Amygdala (tissue), 56 donors: Measurements from ENCODE around the gene LDLRAD4.
A peak's percentile ranks its signal among the peaks of the same experiment; 100 is the strongest.

ENCODE experiments used
- DNase-seq, 56 donors: peaks; one replicate each; lab custom pipeline; 2025; lab: John Stamatoyannopoulos, UW

LDLRAD4 gene

DNA sequence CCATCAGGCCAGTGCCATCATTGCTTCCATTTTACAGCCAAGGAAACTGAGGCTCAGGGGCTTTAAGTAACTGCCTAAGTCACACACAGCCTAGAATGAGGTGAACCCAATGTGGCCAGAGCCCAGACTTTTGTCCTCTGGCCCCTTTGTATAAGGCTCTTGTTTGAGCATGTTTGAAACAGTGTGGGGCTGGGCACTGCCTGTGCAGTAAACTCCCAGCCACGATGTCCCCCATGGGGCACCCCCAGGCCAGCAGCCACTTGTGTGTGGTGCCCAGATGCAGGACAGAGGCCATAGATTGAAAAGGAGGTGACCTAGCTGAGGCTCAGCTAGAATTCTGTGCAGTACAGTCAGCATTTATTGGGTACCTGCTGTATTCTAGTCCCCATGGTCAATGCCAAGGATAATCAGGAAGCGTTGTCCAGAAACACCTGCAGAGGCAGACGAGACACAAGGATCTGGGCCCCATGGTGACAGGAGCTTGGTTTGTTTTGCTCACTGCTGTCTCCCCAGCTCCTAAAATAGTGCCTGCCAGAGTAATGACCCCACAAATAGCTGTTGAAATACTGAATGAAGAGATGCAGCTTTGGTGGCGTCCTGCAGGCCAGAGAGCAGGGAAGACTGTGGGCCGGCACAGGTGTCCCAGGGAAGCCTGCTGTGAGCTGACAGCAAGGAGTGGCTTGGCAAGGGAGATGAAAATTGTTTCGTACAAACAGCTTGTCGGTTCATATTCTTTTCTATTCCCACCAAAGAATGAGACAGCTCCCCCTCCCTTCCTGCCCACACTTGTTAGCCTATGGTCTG lies 160.7 kb downstream of the LDLRAD4 start:
- DNase-seq, result peak in 1 of 56 donors; percentile 31

DNA sequence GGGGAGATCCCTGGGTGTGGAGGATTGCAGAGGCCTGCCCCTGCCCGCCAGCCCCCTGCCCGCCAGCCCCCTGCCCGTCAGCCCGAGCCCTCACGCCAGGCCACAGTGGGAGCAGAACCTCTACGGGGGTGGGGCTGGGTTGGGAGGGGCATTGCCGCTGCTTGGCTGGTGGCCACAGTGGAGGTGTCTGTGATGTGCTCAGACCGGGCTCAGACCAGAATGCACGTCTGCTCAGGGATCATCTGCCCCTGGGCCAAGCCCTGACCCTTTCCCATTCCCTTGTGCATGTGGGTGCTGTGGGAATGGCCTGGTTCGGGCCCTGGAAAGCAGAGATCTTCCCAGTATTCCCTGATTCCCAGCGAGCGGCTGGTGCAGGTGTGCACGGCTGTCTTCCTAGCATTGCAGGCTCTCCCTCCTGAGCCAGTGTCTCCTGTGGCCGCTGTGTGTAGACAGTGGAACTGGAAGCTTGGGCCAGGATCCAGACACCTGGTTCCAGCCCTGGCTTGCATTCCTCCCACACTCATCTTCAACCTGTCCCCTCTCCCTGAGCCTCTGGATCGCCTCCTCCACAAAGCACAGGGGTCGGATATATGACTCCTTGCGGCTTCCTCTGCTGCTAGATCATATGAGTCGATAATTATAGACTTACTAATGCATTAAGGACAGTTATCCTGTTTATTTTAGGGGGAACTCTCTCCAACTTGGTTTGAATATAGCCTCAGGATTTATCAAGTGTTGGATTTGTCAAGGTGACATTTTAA lies 161.6 kb downstream of the LDLRAD4 start:
- no peak for DNase-seq

DNA sequence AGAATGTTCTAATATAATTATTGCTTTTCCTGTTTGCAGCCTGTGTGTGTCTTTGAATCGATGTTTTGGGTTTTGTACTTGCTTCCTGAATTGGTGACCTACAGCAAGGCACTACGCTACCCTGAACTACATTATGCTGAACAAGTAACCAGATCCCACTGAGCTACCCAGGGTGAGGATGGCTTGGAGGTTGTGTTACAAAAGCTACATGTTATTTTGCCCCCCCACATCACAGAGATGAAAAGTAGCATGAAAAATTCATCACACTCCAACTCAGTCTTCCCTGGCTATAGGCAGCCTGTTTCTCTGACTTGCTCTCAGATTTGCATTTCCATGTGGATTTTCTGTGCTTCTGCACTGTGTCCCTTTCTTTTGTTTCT lies 162.1 kb downstream of the LDLRAD4 start:
- no peak for DNase-seq

DNA sequence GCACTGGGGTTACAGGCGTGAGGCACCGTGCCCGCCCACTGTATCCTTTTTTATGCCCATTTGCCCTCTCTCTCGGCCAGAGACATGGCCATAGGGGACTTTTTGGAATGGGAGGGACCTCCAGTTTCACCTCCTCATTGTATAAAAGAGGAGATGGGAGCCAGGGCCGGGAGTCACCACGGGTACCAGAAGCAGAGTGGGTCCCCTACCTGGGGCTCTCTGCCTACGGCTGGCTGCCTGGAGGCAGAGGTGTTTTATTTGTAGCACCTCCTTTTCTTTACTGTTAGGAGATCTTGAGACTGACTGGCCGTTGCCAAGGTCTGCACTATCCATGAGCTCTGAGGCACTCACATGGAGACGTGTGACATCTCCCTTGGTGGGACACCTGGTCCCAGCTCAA lies 162.8 kb downstream of the LDLRAD4 start:
- DNase-seq, result no peak

DNA sequence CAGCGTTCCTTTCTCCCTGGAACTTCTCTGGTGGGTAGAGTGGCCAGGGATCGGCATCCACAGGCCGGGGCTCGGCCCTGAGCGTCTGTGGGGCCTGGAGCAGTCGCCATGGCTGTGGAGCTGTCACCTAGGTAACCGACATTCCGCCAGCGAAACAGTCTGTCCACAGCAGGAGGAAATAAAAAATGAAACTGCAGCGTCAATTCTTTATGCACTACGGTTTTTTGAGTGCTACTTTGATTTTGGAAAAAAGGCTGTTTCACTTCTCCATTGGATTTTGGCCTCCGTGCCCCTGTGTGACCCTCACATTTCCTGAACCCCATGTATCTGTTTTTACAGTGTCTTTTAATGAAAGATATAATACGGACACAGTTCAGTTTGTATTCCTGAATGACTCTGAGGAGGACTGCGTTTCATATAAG lies 163.4 kb downstream of the LDLRAD4 start:
- peak in 28 of 56 donors; percentile 18 to 69 (median 36) for DNase-seq

DNA sequence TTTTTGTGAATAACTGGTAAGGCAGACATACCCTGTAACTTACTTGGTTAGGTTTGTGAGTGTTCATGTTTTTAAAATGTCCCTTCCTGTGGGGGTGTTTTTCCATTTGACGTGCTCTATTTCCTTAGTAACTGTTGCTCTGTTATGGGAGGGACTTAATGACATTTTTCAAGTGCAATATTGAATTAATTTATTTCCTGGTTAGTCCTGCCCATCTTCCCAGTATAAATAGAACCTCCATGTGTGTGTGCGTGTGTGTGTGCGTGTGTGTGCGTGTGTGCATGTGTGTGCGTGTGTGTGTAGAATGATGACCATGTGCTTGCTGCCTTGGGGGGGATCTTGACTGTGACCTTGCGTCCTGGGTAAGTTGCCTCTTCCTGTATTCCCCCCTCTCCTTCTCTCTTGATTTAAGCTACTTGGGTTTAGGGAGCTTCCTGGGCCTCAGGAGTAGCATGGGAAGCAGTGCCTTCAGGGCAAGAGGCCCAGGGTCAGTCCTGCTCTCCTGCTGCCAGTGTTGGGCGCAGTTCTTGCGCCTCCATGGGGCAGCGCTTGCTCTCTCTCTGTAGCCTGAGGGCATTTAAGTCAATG lies 163.9 kb downstream of the LDLRAD4 start:
- DNase-seq, result no peak

DNA sequence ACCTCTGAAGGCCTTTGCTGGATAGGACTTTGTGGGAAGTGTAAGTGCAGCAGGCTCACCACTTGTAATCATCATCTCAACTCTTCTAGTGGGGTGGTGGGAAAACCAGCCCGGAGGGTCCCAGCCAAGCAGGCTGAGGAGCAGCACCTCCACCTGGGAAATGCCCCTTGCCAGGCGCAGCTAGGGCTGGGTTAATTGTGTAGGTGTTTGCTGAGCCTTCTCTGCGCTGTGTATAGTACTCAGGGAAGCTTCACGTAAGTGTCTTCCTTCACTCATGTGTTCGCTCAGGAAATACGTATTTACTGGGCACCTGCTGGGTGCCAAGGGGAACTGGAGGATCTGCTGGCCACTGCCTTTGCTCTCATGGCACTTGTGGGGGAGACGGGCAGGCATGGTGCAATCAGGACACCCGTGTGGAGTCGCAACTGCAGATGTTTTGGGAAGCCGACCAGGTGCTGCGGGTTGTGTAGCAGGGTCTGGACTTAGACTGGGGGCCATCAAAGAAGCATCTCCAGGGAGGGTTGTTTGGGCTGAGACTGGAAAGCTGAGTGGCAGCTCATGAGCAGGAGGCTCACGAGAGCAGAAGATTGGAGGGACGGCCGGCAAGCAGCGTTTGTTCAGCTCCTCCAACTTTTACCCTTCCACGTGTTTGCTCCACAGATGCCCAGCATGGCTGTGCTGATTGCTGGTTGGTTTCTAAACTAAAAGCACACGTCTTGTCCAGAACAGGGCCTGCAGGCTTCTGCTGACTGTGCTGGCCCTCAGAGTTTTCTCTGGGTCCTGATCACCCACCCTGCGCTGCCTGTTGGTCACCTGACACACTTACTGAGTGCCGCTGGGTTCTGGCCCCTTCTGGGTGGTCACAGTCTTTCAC lies 164.6 kb downstream of the LDLRAD4 start:
- no peak for DNase-seq

DNA sequence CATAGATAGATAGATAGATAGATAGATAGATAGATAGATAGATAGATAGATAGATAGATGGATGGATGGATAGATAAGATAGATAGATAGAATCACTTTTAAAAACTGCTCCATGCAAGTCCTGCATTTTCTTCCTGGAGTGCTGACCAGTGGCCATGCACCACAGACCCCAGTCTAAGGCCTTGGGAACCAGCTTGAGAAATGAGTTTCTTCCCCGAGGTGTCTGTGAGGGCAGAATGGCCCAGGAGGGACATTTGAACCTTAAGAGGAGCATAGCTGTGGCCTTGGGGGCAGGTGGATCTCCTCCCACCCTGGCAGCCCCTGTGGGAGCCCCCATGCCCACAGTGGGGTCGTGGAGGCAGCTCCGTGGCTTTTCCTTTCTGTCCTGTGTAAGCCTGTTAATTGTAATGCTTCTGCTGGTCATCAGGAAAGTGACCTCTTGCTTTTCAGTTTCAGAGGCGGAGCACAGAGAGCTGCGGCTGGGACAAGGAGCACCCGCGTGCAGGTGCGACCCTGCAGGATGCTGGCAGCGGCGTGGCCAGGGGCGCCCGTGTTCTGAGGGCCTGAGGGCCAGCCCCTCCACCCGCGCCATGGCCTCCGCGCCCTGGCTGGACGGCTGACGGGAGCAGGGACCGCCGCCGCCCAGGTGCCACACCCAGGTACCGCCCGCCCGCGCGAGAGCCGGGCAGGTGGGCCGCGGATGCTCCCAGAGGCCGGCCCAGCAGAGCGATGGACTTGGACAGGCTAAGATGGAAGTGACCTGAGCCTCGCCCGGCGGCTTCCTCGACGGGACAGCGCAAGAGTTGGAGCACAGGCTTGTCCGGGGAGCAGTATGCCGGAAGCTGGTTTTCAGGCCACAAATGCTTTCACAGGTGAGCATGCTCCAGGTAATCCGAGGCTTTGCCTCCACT lies 168.6 kb downstream of the LDLRAD4 start:
- no peak for DNase-seq

DNA sequence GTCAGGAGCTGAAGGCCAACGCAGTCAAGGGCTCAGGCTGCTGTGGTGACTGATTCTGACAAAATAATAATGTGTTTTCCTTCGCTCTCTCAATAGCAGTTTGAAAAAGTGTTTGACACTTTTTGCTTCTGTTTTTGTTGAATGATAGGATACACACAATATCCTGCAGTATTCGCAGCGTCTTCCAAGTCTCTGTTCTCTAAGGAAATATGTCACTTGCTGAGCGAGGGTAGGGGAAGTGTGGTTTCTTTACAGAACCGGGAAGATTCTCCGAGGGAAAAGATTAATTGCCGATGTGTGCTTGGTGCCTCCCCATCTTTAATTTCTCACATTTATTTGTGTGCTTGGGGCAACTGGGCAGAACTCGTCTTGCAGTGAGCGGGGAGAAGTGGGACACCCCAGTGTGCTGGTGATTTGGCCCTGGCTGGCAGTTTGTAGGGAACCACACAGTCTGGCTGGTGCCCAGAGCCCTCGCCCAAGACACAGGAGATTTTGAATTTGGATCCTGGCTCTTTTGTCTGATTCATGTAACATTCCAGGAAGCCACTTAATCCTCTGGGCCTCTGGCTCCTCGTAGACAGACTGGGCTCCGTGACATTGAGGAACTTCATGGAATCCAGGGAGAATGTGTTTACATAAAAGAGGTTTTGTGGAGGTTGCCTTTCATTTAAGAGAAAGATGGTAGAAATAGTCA lies 169.4 kb downstream of the LDLRAD4 start:
- no peak for DNase-seq

DNA sequence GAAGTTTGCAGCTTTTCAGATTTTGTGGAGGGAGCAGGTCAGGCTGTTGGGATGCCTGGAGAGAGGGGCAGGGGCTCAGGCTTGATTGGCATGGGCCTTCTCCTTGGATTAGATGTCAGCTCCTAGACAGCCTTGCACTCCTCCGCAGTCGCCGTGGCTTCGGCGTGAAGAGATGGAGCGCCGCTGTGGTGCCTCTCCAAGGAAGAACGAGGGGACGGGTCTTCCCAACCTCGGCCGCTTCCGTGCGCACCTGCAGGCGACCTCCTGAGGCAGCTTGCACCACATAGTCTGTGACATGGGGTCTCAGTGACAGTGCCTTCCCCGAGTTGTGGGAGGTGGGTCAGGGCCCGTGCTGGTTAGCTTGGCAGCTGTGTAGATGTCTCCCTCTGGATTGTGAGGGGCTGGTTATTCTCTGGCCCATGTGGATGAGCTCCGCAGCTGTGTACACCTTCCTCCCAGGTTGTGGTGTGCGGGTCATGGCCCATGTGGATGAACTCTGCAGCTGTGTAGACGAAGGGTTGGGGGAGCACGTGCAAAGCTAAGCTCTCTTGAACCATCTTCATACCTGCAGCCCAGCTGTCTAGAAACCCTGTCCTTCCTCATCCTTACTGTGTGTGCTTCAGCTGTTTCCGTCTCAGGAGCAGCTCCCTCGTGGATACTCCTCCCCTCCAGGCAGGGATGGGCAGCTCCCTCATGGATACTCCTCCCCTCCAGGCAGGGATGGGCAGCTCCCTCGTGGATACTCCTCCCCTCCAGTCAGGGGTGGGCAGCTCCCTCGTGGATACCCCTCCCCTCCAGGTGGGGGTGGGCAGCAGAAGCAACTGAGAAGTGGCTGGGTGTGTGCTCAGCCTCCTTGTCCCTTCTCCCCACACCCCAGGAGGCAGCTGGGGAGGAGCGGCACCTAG lies 170.3 kb downstream of the LDLRAD4 start:
- DNase-seq, result no peak

DNA sequence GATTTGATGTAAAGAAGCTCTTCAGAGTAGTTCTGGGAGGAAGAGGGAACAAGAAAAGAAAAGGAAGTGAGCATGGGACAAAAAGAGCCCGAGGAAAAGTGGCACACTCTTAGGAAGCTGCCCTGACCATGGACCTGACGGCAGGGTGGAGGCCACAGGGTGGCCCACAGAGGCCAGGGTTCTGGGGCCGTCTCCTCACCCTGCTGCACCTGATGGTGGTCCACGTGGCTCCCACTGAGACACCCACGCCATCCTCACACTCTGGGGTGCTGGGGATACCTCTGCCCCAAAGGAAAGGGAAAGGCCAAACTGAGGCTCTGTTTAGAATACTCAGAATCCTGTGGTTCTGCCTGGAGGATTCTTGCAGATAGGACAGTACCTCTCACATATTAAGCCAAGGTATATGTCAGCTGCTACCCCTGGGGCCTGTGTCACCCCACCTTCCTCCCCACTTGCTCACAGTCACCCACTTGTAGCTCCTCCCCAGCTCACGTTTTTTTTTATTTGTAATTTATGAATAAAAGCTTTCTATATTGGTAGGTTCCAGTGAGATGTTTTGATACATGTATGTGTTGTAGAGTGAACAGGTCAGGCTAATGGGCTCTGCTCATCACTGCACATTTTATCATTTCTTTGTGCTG lies 171.1 kb downstream of the LDLRAD4 start:
- no peak for DNase-seq

DNA sequence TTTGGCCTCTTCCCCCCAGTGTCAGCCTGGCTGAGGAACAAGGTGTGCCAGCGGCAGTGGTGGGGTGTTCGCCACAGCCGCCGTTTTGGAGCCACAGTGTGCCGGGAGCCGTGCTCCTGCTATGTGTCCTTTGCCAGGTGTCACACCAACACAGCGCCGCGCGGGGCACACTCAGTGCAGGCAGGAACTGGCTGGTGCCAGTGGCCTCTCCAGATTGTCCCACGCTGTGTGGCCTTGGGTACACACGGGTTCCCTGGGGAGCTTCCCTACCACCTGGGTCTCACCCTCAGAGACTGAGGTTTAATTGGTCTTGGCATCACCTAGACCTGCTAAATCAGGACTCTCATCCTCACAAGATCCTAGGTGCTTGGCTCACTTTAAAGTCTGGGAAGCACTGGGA lies 171.6 kb downstream of the LDLRAD4 start:
- no peak for DNase-seq

DNA sequence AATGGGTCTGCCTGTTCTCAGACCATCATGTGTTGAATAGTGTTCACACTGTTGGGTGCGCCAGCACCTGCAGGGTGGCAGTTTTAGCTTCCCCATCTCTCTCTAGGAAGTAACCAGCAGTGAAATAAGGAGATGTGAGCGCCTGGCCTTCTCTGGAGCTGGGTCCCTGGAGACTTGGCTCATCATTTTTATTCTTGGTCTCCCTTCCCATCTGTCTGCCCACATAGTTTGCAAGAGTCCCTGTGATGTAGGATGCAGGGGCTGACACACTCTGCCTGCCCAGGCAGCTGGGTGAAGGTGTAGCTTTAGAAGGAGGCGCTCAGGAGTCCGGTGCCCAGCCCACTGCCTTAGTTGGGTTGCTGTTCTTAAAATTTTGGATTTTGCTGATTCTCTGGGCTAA lies 172.2 kb downstream of the LDLRAD4 start:
- DNase-seq, result no peak

DNA sequence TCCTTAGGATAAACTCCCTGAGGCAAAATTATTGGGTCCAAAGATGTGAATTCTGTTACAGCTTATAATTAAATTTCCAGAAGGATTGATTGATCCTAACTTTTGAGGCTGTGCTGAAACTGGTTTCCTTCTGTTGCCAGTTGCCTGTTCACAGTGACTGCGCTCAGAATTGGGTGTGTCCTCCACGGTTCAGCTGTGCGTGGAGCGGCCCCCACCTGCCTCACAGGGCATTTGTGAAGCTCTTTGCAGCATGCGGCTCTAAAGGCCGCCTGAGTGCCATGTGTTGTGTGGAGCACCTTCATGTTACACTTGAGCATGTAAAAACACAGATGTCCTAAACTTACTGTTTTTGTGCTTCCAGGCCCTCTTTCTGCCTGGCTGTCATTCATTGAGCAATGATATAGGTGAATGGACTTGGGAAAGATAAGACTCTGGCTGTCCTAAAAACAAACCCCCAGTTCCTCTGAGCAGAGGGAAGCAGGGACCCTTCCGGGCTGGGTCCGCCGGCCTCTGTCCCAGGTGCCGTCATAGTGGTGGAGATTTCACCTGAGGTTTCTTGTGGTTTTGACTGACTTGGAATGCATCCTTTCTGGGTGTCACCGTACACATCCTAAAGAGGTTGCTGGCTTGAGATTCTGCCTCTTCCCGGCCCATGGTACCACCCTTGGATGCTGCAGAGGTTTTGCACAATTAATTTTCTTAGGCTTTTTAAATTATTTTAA lies 173.6 kb downstream of the LDLRAD4 start:
- DNase-seq, result no peak

DNA sequence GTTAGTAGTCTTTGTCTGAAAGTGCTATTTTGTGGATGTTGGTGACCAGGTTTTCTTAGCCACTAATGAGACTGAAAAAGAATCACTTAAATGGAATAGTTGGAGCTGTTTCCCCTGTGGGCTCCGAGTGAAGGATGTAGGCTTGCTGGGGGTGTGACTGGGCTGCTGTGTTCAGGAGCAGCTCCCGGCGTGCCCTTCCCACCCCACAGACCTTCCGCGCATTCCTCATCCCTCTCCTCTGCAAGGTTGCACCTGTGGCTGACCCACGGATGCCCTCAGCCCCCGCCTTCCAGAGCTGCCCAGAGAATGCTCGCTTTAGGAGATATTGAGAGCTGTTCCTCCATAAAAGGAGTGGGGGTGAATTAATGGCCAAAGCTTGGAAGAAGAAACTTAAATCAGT lies 174.3 kb downstream of the LDLRAD4 start:
- no peak for DNase-seq

DNA sequence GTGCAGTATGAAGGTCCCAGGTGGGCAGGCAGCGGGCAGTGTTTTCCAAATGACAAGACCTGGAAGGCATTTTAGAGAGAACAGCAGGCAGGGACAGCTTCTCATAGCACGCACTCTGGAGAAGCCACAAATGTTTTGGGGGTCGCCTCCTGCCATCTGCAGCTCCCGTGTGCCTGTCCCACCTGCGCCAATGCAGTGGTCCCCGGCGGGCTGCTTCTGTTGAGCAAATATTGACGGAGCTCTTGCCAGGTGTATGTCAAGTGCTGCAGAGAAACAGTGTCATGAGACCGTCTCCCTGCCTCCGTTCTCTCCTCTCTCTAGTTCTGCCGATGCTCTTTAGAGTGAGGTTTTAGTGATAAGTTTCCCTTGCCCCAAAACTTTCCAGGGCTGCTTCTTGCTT lies 174.8 kb downstream of the LDLRAD4 start:
- no peak for DNase-seq

DNA sequence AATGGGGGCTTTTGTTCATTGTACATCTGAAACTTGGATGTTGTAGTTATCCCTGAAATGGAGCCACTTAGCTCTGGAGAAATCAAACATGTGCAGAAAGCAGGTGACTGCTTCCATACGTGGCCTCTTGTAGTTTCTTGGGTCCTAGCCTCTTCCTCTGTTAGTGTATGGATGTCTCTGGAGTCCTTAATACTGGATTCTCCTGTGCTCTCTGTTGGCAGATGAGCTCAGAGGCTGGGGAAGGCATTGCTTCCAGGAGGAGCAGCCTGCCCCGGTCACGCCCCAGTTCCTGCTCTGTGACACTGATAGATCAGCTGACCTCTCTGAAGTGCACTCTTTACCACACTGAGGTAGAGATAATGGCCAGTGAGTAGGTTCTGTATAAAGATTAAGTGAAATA lies 176.2 kb downstream of the LDLRAD4 start:
- no peak for DNase-seq
